Common myeloid progenitor, CD34-positive (primary cell): ENCODE data around the gene EDC3.
A peak's percentile ranks its signal among the peaks of the same experiment; 100 is the strongest.

Source experiments
- CTCF ChIA-PET: fragments of 350-600 bp; sonication (Branson Sonifier 250); formaldehyde crosslinking; loops from one replicate; lab custom pipeline; 2021; ENCODE audit warnings: antibody characterized with exemption; lab: Charles Lee
- POLR2A ChIA-PET: fragments of 350-600 bp; sonication (Branson Sonifier 250); formaldehyde crosslinking; loops from one replicate; lab custom pipeline; 2021; ENCODE audit warnings: antibody characterized with exemption; lab: Charles Lee
- DNase-seq, 3 donors: peaks; one replicate each; pipeline versions ENCODE4 v3.0.0 to v3.0.0-alpha.2; 2013
- H3K27ac ChIP-seq, 2 experiments: 1 replicate in 1 of 2; 2 replicates in 1 of 2; pipeline ENCODE4 v1.7.0; 2013; ENCODE audit warnings: inconsistent platforms in 2 of 2, low read length in 2 of 2, mild to moderate bottlenecking in 2 of 2, low read depth in 1 of 2, moderate library complexity in 1 of 2; ENCODE audit not compliant: severe bottlenecking in 2 of 2, insufficient read depth in 1 of 2, poor library complexity in 1 of 2
- H3K27me3 ChIP-seq, 5 experiments: replicated peaks in 2 of 5; 1 replicate in 3 of 5; 2 replicates in 2 of 5; pipeline versions ENCODE4 v1.6.1 to v1.7.0; 2013; ENCODE audit warnings: low read length in 4 of 5, mild to moderate bottlenecking in 2 of 5, moderate library complexity in 2 of 5, inconsistent platforms in 1 of 5; ENCODE audit not compliant: insufficient read depth in 5 of 5, control insufficient read depth in 4 of 5
- H3K36me3 ChIP-seq, 4 experiments: 1 replicate in 2 of 4; 2 replicates in 2 of 4; pipeline versions ENCODE4 v1.6.1 to v1.7.0; 2013; ENCODE audit warnings: low read length in 3 of 4, control low read depth in 1 of 4, mild to moderate bottlenecking in 1 of 4; ENCODE audit not compliant: control insufficient read depth in 4 of 4, insufficient read depth in 4 of 4
- H3K4me1 ChIP-seq, 4 experiments: 1 replicate in 3 of 4; 2 replicates in 1 of 4; pipeline versions ENCODE4 v1.6.1 to v1.7.1; 2013; ENCODE audit warnings: low read length in 3 of 4, mild to moderate bottlenecking in 3 of 4, control low read depth in 1 of 4, inconsistent platforms in 1 of 4, moderate library complexity in 1 of 4; ENCODE audit not compliant: control insufficient read depth in 4 of 4, insufficient read depth in 4 of 4; ENCODE audit errors: control extremely low read depth in 1 of 4
- H3K4me3 ChIP-seq, 7 experiments: 1 replicate in 4 of 7; 2 replicates in 3 of 7; pipeline versions ENCODE4 v1.5.1 to v1.7.0; 2013; ENCODE audit warnings: mild to moderate bottlenecking in 7 of 7, low read length in 6 of 7, moderate library complexity in 6 of 7, inconsistent platforms in 2 of 7, low read depth in 2 of 7, control low read depth in 1 of 7; ENCODE audit not compliant: insufficient read depth in 4 of 7, control insufficient read depth in 1 of 7; ENCODE audit errors: extremely low read depth in 1 of 7
- H3K9me3 ChIP-seq, 5 experiments: 1 replicate in 4 of 5; 2 replicates in 1 of 5; pipeline versions ENCODE4 v1.6.1 to v1.7.1; 2013; ENCODE audit warnings: low read length in 4 of 5, mild to moderate bottlenecking in 2 of 5, inconsistent platforms in 1 of 5, low read depth in 1 of 5, moderate library complexity in 1 of 5; ENCODE audit not compliant: control insufficient read depth in 4 of 5, insufficient read depth in 2 of 5; ENCODE audit errors: control extremely low read depth in 1 of 5
- WGBS: methylation state at CpG from one replicate; pipeline ENCODE4 v1.1.5; 2013; ENCODE audit not compliant: insufficient coverage; 5-methylcytosine and 5-hydroxymethylcytosine counted together

Gene EDC3

GRCh38 chr15:74633781-74634180 lies 62.0 kb downstream of the EDC3 start:
- Histone ChIP-seq H3K27ac (no peak overlapping the region), H3K9me3 (no peaks in the 10 kb centered on the region), H3K4me1 (peaks cover 0 to 1% (median 0%) of the 10 kb centered on the region in 4 experiments), H3K4me3 (no peak overlapping the region), H3K36me3 (peaks cover 32 to 95% (median 62%) of the 10 kb centered on the region in 4 experiments), H3K27me3 (no peaks in the 10 kb centered on the region)
- ChIA-PET POLR2A (interaction anchor here (1.4 kb wide), 1 partner anchor 135 kb away, joined by 3 read pairs; no protein-coding TSS in a partner anchor), CTCF (interaction anchor here (0.6 to 22.8 kb wide), 19 partner anchors 8 to 329 kb away, joined by 3 to 735 read pairs (median 5); partner anchors contain the start of genes CLK3, CSK and CYP1A1)
- 90% methylated on average over 2 of the region's 2 CpGs for WGBS
- no peak for DNase-seq

- Histone ChIP-seq H3K4me3 (no peak overlapping the region), H3K36me3 (peaks cover 37 to 98% (median 68%) of the 10 kb centered on the region in 4 experiments)
- POLR2A ChIA-PET, result interaction anchor here (0.9 to 1.4 kb wide), 2 partner anchors 17 to 136 kb away, joined by 3 to 4 read pairs; partner anchors contain the start of gene CLK3
These were observed 63.2 kb downstream of the EDC3 start for GRCh38 chr15:74632601-74633000.

GRCh38 chr15:74631935-74632560 lies 63.8 kb downstream of the EDC3 start:
- no peak overlapping the region for H3K27ac ChIP-seq
- no peaks in the 10 kb centered on the region for H3K9me3 ChIP-seq
- CTCF ChIA-PET, result interaction anchor here (0.6 to 22.8 kb wide), 19 partner anchors 10 to 357 kb away, joined by 3 to 735 read pairs (median 4); partner anchors contain the start of genes CLK3, CSK, CYP11A1 and CYP1A1
- H3K27me3 ChIP-seq, result no peaks in the 10 kb centered on the region
- H3K4me3 ChIP-seq, result no peak overlapping the region
- 80% methylated on average over 6 of the region's 8 CpGs for WGBS
- H3K4me1 ChIP-seq, result peaks cover 0 to 17% (median 8%) of the 10 kb centered on the region in 4 experiments
- peaks cover 40 to 98% (median 70%) of the 10 kb centered on the region in 4 experiments for H3K36me3 ChIP-seq
- POLR2A ChIA-PET, result interaction anchor here (0.9 to 1.4 kb wide), 2 partner anchors 16 to 136 kb away, joined by 3 to 4 read pairs; partner anchors contain the start of gene CLK3
- DNase-seq, result peak; percentile 47 to 70 (median 57)

More at GRCh38 chr15:74632601-74633000, 63.2 kb downstream of the EDC3 start:
- Histone ChIP-seq H3K27ac (no peak overlapping the region), H3K27me3 (no peaks in the 10 kb centered on the region), H3K9me3 (no peaks in the 10 kb centered on the region), H3K4me1 (peaks cover 0 to 12% (median 3%) of the 10 kb centered on the region in 4 experiments)
- no peak for DNase-seq
- CTCF ChIA-PET, result interaction anchor here (0.6 to 22.8 kb wide), 17 partner anchors 9 to 357 kb away, joined by 3 to 735 read pairs (median 4); partner anchors contain the start of genes CLK3, CSK, CYP11A1 and CYP1A1
- WGBS, result 97% methylated on average over 9 of the region's 9 CpGs

- H3K36me3 ChIP-seq, result peaks cover 40 to 97% (median 73%) of the 10 kb centered on the region in 4 experiments
- no peaks in the 10 kb centered on the region for H3K9me3 ChIP-seq
- H3K27me3 ChIP-seq, result no peaks in the 10 kb centered on the region
- 100% methylated on average over 1 of the region's 3 CpGs for WGBS
- POLR2A ChIA-PET, result interaction anchor here (0.9 to 1.2 kb wide), 2 partner anchors 16 to 258 kb away, joined by 3 to 4 read pairs; partner anchors contain the start of gene CLK3
- no peak for DNase-seq
- CTCF ChIA-PET, result interaction anchor here (0.6 to 22.8 kb wide), 17 partner anchors 10 to 358 kb away, joined by 3 to 735 read pairs (median 6); partner anchors contain the start of genes CLK3, CSK and CYP11A1
- no peak overlapping the region for H3K4me3 ChIP-seq
- H3K27ac ChIP-seq, result no peak overlapping the region
- peaks cover 0 to 24% (median 15%) of the 10 kb centered on the region in 4 experiments for H3K4me1 ChIP-seq
These were observed 64.4 kb downstream of the EDC3 start for GRCh38 chr15:74631408-74631807.

GRCh38 chr15:74631087-74631385 lies 64.8 kb downstream of the EDC3 start:
- Histone ChIP-seq H3K36me3 (peaks cover 39 to 97% (median 74%) of the 10 kb centered on the region in 4 experiments), H3K9me3 (no peaks in the 10 kb centered on the region), H3K4me3 (no peak overlapping the region), H3K27me3 (no peaks in the 10 kb centered on the region), H3K4me1 (peaks cover 0 to 28% (median 18%) of the 10 kb centered on the region in 4 experiments), H3K27ac (no peak overlapping the region)
- ChIA-PET POLR2A (interaction anchor here (1.2 kb wide), 1 partner anchor 258 kb away, joined by 3 read pairs; no protein-coding TSS in a partner anchor), CTCF (interaction anchor here (0.8 to 22.8 kb wide), 11 partner anchors 11 to 264 kb away, joined by 3 to 735 read pairs (median 43); partner anchors contain the start of genes CLK3, CSK and CYP11A1)
- 67% methylated on average over 2 of the region's 3 CpGs for WGBS
- DNase-seq, result no peak

GRCh38 chr15:74630284-74631086 lies 65.3 kb downstream of the EDC3 start:
- Histone ChIP-seq H3K36me3 (peaks cover 38 to 97% (median 76%) of the 10 kb centered on the region in 4 experiments), H3K4me3 (no peak overlapping the region), H3K27me3 (no peaks in the 10 kb centered on the region), H3K4me1 (peaks cover 0 to 32% (median 18%) of the 10 kb centered on the region in 4 experiments), H3K9me3 (no peaks in the 10 kb centered on the region), H3K27ac (peak overlapping the region in 1 of 2 experiments; percentile 30)
- ChIA-PET CTCF (interaction anchor here (2.1 to 22.8 kb wide), 9 partner anchors 11 to 263 kb away, joined by 6 to 735 read pairs (median 96); partner anchors contain the start of genes CLK3, CSK and CYP11A1), POLR2A (interaction anchor here (1.2 kb wide), 1 partner anchor 257 kb away, joined by 3 read pairs; no protein-coding TSS in a partner anchor)
- peak in 1 of 3 donors; percentile 13 for DNase-seq
- WGBS, result 92% methylated on average over 5 of the region's 6 CpGs
